GM12872 (cell line): ENCODE data around the gene MFAP3L.

Experiments
- TF ChIP-seq, protein P1 (sequence below): IDR thresholded peaks from 3 replicates; pipeline ENCODE4 v1.5.1; 2011; ENCODE audit warnings: low read depth, mild to moderate bottlenecking, low read length, moderate library complexity; ENCODE audit not compliant: insufficient read depth

Gene MFAP3L

DNA sequence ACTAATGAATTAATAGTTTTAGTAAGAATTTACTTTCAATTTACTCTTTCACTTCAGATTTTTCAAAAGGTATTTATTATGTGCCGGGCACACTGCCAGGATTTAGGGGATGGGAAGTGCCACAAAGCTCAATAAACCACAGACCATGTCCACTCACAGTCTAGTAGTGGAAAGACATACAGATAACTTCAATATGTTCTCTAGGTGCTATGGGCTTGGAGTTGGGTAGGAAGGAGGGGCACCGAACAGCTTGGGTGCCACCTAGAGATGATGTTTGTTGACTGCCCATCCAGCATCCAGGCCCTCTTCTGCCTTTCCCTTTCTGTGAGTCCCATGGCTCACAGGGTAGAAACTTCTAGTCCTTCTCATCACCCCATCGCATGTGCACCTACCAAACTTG lies 17.8 kb downstream of the MFAP3L start:
- TF ChIP-seq, protein P1, sequence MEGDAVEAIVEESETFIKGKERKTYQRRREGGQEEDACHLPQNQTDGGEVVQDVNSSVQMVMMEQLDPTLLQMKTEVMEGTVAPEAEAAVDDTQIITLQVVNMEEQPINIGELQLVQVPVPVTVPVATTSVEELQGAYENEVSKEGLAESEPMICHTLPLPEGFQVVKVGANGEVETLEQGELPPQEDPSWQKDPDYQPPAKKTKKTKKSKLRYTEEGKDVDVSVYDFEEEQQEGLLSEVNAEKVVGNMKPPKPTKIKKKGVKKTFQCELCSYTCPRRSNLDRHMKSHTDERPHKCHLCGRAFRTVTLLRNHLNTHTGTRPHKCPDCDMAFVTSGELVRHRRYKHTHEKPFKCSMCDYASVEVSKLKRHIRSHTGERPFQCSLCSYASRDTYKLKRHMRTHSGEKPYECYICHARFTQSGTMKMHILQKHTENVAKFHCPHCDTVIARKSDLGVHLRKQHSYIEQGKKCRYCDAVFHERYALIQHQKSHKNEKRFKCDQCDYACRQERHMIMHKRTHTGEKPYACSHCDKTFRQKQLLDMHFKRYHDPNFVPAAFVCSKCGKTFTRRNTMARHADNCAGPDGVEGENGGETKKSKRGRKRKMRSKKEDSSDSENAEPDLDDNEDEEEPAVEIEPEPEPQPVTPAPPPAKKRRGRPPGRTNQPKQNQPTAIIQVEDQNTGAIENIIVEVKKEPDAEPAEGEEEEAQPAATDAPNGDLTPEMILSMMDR, result peak; percentile 4; the same call in 1 of the 3 replicates

- TF ChIP-seq, protein P1, result no peak
Measured at GRCh38 chr4:170007113-170007512, 19.1 kb downstream of the MFAP3L start.

DNA sequence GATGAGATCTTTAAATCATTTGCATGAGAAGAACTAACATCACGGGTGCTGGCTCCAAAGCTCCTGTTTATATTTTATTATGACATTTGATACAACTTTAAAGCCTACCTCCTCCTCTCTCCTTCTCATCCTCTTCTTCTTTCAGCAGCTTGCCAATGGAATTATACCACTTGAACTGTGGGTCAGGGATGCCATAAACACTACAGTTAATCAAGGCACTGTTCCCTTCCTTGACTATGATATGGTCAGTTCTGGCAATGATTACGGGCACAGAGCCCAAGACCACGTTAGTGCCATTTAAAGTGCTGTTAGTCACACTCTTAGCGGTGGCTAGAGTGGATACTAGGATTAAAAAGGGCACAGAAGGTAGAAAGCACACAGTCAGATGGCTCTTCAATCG lies 20.7 kb downstream of the MFAP3L start:
- TF ChIP-seq, protein P1, result no peak

DNA sequence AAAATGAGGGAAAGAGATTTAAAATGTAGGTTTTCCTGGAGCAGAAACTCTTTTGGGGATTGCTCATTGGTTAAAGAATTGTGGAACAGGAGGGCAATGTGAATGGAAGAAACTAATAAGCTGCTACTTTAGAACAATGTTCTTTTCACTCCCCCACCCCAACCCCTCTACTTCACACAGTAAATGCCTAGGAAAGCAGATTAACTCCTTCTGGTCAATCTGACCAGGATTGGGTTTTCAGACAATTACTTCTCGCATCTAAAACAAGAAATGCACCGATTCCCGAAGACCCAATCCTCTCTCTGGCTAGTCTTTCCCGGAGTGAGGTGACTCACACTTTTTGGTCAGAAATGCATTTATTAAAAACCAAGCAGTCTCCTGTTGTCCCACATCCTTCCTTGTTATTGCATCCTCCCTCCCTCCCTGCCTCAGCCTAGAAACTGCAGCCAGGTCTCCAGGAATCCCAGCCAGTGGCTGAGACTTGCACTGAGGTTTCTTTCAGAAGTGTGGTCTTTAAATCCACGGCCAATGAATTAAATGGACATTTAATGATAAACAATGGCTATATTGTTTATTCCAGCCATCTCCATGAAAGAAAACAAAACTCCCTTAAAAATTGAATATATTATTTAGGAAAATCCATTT lies 21.4 kb downstream of the MFAP3L start:
- TF ChIP-seq, protein P1, result no peak

GRCh38 chr4:170003071-170004070 lies 22.8 kb downstream of the MFAP3L start:
- TF ChIP-seq, protein P1, result no peak

DNA sequence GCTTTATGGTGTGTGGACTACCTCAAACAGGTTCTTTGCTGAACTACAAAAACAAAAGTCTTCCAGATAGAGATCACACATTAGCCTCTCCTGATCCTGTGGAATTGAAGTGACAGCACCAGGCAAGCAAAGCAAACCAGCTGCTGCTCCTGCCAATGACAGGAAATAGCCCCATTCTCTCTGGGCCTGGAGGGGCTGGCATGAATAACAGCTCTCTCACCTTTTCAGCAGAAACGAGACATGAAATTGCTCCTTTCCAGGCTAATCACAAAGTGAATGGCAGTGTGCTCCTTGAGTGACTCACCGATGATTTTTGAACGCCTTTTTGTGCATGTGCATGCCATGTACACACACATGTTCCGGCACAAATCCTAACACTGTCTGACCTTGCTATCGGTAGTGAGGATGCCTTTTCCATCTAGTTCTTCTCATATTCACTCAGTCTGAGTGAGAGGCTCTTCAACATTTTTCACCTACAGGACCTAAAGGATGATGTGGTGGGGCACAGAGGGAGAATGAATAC lies 24.4 kb downstream of the MFAP3L start:
- TF ChIP-seq, protein P1, result no peak
